Mucosa of descending colon (tissue), 3 donors: ENCODE measurements around the gene ZNF460. TPM values are rescaled to one million over a fixed set of nuclear protein-coding genes. Genes with fewer than 3 reads are reported as not detected.

ENCODE experiments used
- total RNA-seq, 3 donors: library from RNA; stranded (reverse); fragmentation: NEBNext Ultra II Directional in 2 of 3; extraction: Animal tissue kit (Norgen Biotek cat#: 25700) in 2 of 3; gene quantifications; one replicate each; pipeline versions ENCODE4 v1.2.1 to v1.2.4, GENCODE V29; 2021 to 2023
- donor health status: DM: no; HTN: no; CAD: no; lungs with moderate emphysema.
- donor health status: DM: no; HTN: no; CAD: no.
- donor health status: DM: no; HTN: yes; CAD: no.

ZNF460 gene
- total RNA-seq, 3 donors from 2014 or later: 25.7 to 55.8 (median 42.2) TPM

Other genes with a start within 250 kb of the ZNF460 start
- gene USP29, start 160.5 kb upstream of the ZNF460 start, total RNA-seq: not detected
- not detected for gene ZIM3, start 135.3 kb upstream of the ZNF460 start, total RNA-seq
- not detected for gene DUXA, start 113.0 kb upstream of the ZNF460 start, total RNA-seq
- 10 to 100 TPM; 20.7 to 36.4 (median 27.2) TPM for gene ZNF264, start 89.0 kb upstream of the ZNF460 start, total RNA-seq
- 1 to 10 TPM in 1 of 3 donors, under 1 TPM in 2; 0.43 to 1.3 (median 0.98) TPM for gene AURKC, start 49.5 kb upstream of the ZNF460 start, total RNA-seq
- gene ZNF805, start 39.9 kb upstream of the ZNF460 start, total RNA-seq: 10 to 100 TPM in 2 of 3 donors, 1 to 10 TPM in 1; 7.3 to 18.6 (median 10.6) TPM
- 1 to 10 TPM; 2.5 to 9.4 (median 3.6) TPM for gene ZNF543, start 40.0 kb downstream of the ZNF460 start, total RNA-seq
- gene ZNF304, start 70.8 kb downstream of the ZNF460 start, total RNA-seq: 10 to 100 TPM in 1 of 3 donors, 1 to 10 TPM in 2; 2.8 to 12.2 (median 4.2) TPM
- gene TRAPPC2B, start 83.1 kb downstream of the ZNF460 start, total RNA-seq: 1 to 10 TPM; 3.4 to 8.3 (median 3.5) TPM
- 1 to 10 TPM in 2 of 3 donors, under 1 TPM in 1; 0.64 to 4.2 (median 1.6) TPM for gene ZNF547, start 83.1 kb downstream of the ZNF460 start, total RNA-seq
- gene ZNF548, start 109.4 kb downstream of the ZNF460 start, total RNA-seq: 10 to 100 TPM in 2 of 3 donors, 1 to 10 TPM in 1; 8.3 to 23.2 (median 10.3) TPM
- gene ZNF17, start 130.7 kb downstream of the ZNF460 start, total RNA-seq: 10 to 100 TPM in 2 of 3 donors, 1 to 10 TPM in 1; 8.3 to 13.4 (median 11.0) TPM
- gene ZNF749, start 154.8 kb downstream of the ZNF460 start, total RNA-seq: 1 to 10 TPM; 4.7 to 8.7 (median 8.0) TPM
- gene VN1R1, start 176.7 kb downstream of the ZNF460 start, total RNA-seq: 1 to 10 TPM in 1 of 3 donors, not detected in 2; 2.2 TPM
- gene ZNF772, start 197.1 kb downstream of the ZNF460 start, total RNA-seq: 1 to 10 TPM; 2.9 to 10.0 (median 5.9) TPM
- gene ZNF419, start 207.3 kb downstream of the ZNF460 start, total RNA-seq: 1 to 10 TPM; 3.9 to 8.4 (median 5.2) TPM
- 1 to 10 TPM; 5.7 to 6.9 (median 6.9) TPM for gene ZNF773, start 219.5 kb downstream of the ZNF460 start, total RNA-seq
- 1 to 10 TPM; 2.3 to 6.3 (median 3.7) TPM for gene ZNF549, start 246.9 kb downstream of the ZNF460 start, total RNA-seq